Measurements from ENCODE around the gene PIWIL1. TPM values are rescaled to one million over a fixed set of nuclear protein-coding genes. Genes with fewer than 3 reads are reported as not detected.

PIWIL1 gene
- polyA plus RNA-seq, 1 of the 3 experiments (the other 2 are of a cell fraction) = 0.05 TPM

DNA sequence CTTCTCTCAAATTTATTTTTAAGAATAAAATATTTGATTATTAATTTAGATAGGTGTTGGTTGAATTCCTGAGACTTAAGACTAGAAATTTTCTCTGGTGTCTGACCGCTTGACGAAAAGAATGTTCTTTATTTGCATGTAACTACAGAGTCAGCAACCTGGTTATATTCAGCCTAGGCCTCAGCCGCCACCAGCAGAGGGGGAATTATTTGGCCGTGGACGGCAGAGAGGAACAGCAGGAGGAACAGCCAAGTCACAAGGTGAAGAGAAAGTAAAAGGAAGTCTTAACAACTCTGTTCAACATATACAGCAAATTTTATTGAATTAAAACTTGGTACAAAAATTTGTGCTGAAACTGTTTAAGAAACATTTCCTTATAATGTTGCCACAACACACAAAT, 5.2 kb downstream of the PIWIL1 start:
- Histone ChIP-seq H3K36me3 (replicated peaks in 1 of 2; ENCODE audit: control insufficient read depth in 1 of 2, insufficient read depth in 2 of 2, low read length in 1 of 2) (no peaks in the 10 kb centered on the region), H3F3A (replicated peaks; ENCODE audit: insufficient read depth) (no peaks in the 10 kb centered on the region), H3K27me3 (ENCODE audit: insufficient read depth) (no peaks in the 10 kb centered on the region), H3K79me2 (ENCODE audit: insufficient read depth) (no peaks in the 10 kb centered on the region), H3K27ac (ENCODE audit: low read depth in 2 of 2, low read length in 1 of 2) (no peak overlapping the region), H3K9me2 (no peaks in the 10 kb centered on the region), H3K4me3 (ENCODE audit: low read depth in 2 of 2, low read length in 1 of 2) (no peak overlapping the region), H3K4me1 (ENCODE audit: control insufficient read depth in 1 of 2, insufficient read depth in 2 of 2, low read depth in 1 of 2, low read length in 1 of 2) (peaks cover 0 to 7% of the 10 kb centered on the region in 2 experiments; a peak in 1 of 4 replicates), H3K4me2 (no peak overlapping the region), H3K9me3 (no peaks in the 10 kb centered on the region), H2AFZ (ENCODE audit: low read depth) (no peak overlapping the region), H4K20me1 (ENCODE audit: insufficient read depth) (no peaks in the 10 kb centered on the region), H3K9ac (no peak overlapping the region)
- CTCF ChIA-PET = interaction anchor here (0.9 kb wide), 1 partner anchor 300 kb away, joined by 3 read pairs; no protein-coding TSS in a partner anchor
- 64% methylated on average over 5 of the region's 5 CpGs for WGBS (ENCODE audit: low lambda C conversion rate)
- TF ChIP-seq TEAD4 (IDR thresholded peaks at IDR 0.05; ENCODE audit: borderline replicate concordance, insufficient read depth) (no peak), RAD21 (IDR thresholded peaks at IDR 0.05; ENCODE audit: low read length) (no peak), EP300 (IDR thresholded peaks at IDR 0.05; ENCODE audit: borderline replicate concordance in 1 of 2, low read depth in 1 of 2, low read length in 1 of 2) (no peak), FOXJ3 (CRISPR knock-in tag; IDR thresholded peaks at IDR 0.05) (no peak), ELF1 (IDR thresholded peaks at IDR 0.05) (no peak), RCOR1 (IDR thresholded peaks at IDR 0.05; ENCODE audit: low read length) (no peak), REST (IDR thresholded peaks at IDR 0.05; ENCODE audit: low read depth, low read length) (no peak)
- POLR2A ChIA-PET = no interaction called here
- no peak for DNase-seq

GRCh38 chr12:130344529-130344928, 6.8 kb downstream of the PIWIL1 start:
- Histone ChIP-seq H2AFZ (ENCODE audit: low read depth) (no peak overlapping the region), H4K20me1 (ENCODE audit: insufficient read depth) (no peaks in the 10 kb centered on the region), H3K4me3 (ENCODE audit: low read depth in 2 of 2, low read length in 1 of 2) (no peak overlapping the region), H3K4me1 (ENCODE audit: control insufficient read depth in 1 of 2, insufficient read depth in 2 of 2, low read depth in 1 of 2, low read length in 1 of 2) (peaks cover 0 to 6% of the 10 kb centered on the region in 2 experiments; a peak in 1 of 4 replicates), H3F3A (replicated peaks; ENCODE audit: insufficient read depth) (no peaks in the 10 kb centered on the region), H3K4me2 (no peak overlapping the region), H3K79me2 (ENCODE audit: insufficient read depth) (no peaks in the 10 kb centered on the region), H3K9ac (no peak overlapping the region), H3K27me3 (ENCODE audit: insufficient read depth) (no peaks in the 10 kb centered on the region), H3K27ac (ENCODE audit: low read depth in 2 of 2, low read length in 1 of 2) (no peak overlapping the region), H3K9me2 (no peaks in the 10 kb centered on the region), H3K36me3 (replicated peaks in 1 of 2; ENCODE audit: control insufficient read depth in 1 of 2, insufficient read depth in 2 of 2, low read length in 1 of 2) (no peaks in the 10 kb centered on the region), H3K9me3 (no peaks in the 10 kb centered on the region)
- TF ChIP-seq GATA2 (CRISPR knock-in tag; IDR thresholded peaks at IDR 0.05) (no peak), RXRA (IDR thresholded peaks at IDR 0.05; ENCODE audit: borderline replicate concordance, low read depth) (no peak), POLR2AphosphoS5 (IDR thresholded peaks at IDR 0.05; ENCODE audit: low read depth, low read length) (no peak), RFX5 (IDR thresholded peaks at IDR 0.05; ENCODE audit: low read length) (no peak), PBX3 (IDR thresholded peaks at IDR 0.05) (no peak), MEF2A (IDR thresholded peaks at IDR 0.05; ENCODE audit: borderline replicate concordance, low read depth) (no peak), REST (IDR thresholded peaks at IDR 0.05; ENCODE audit: low read depth, low read length) (no peak), ZBTB33 (IDR thresholded peaks at IDR 0.05; ENCODE audit: borderline replicate concordance, low read depth) (no peak), CHD2 (IDR thresholded peaks at IDR 0.05; ENCODE audit: low read length, partially characterized antibody) (no peak), USF2 (IDR thresholded peaks at IDR 0.05; ENCODE audit: borderline replicate concordance, low read depth, low read length) (no peak), FOSL2 (IDR thresholded peaks at IDR 0.05; ENCODE audit: borderline replicate concordance, low read depth) (no peak)
- ChIA-PET POLR2A (no interaction called here), CTCF (interaction anchor here (1.0 kb wide), 2 partner anchors 9 to 318 kb away, joined by 3 read pairs; no protein-coding TSS in a partner anchor)
- DNase-seq = no peak
